MM.1S (cell line): ENCODE measurements around the gene SERP2.

Experiments
- DNase-seq: peaks from one replicate; pipeline ENCODE4 v3.0.0-alpha.2; 2015
- H2AFZ ChIP-seq: fragments of 300-600 bp; sonication (generic); 2 replicates; pipeline ENCODE4 v1.6.0; 2016; ENCODE audit warnings: antibody characterized with exemption, low read length
- H3F3A ChIP-seq: fragments of 300-600 bp; sonication (generic); 2 replicates; pipeline ENCODE4 v1.6.1; 2016; ENCODE audit warnings: mild to moderate bottlenecking, antibody characterized with exemption, low read length, moderate library complexity, mixed read lengths; ENCODE audit not compliant: insufficient read depth
- H3K27ac ChIP-seq: fragments of 300-600 bp; sonication (generic); 2 replicates; pipeline ENCODE4 v1.5.1; 2016; ENCODE audit warnings: mild to moderate bottlenecking, low read length
- H3K27me3 ChIP-seq: fragments of 300-600 bp; sonication (generic); replicated peaks from 2 replicates; pipeline ENCODE4 v1.6.0; 2016; ENCODE audit warnings: low read length; ENCODE audit not compliant: insufficient read depth
- H3K36me3 ChIP-seq: fragments of 300-600 bp; sonication (generic); replicated peaks from 2 replicates; pipeline ENCODE4 v1.6.1; 2016; ENCODE audit warnings: mild to moderate bottlenecking, low read length, mixed read lengths; ENCODE audit not compliant: insufficient read depth
- H3K4me1 ChIP-seq: fragments of 300-600 bp; sonication (generic); 2 replicates; pipeline ENCODE4 v1.6.1; 2016; ENCODE audit warnings: low read length, mixed read lengths
- H3K4me2 ChIP-seq: fragments of 300-600 bp; sonication (generic); 2 replicates; pipeline ENCODE4 v1.6.0; 2016; ENCODE audit warnings: low read depth, low read length
- H3K4me3 ChIP-seq: fragments of 300-600 bp; sonication (generic); 2 replicates; pipeline ENCODE4 v1.5.1; 2016; ENCODE audit warnings: low read length, mixed read lengths
- H3K79me2 ChIP-seq: fragments of 300-600 bp; sonication (generic); 2 replicates; pipeline ENCODE4 v1.6.1; 2016; ENCODE audit warnings: mixed run types, low read length, mixed read lengths
- H3K9ac ChIP-seq: fragments of 300-600 bp; sonication (generic); 2 replicates; pipeline ENCODE4 v1.6.1; 2016; ENCODE audit warnings: low read length, mixed read lengths
- H3K9me2 ChIP-seq: fragments of 300-600 bp; sonication (generic); replicated peaks from 2 replicates; pipeline ENCODE4 v1.6.1; 2016; ENCODE audit warnings: mild to moderate bottlenecking, low read length, mixed read lengths; ENCODE audit not compliant: insufficient read depth
- H3K9me3 ChIP-seq: fragments of 300-600 bp; sonication (generic); replicated peaks from 2 replicates; pipeline ENCODE4 v1.6.1; 2016; ENCODE audit warnings: mild to moderate bottlenecking, low read length, mixed read lengths; ENCODE audit not compliant: insufficient read depth
- H4K20me1 ChIP-seq: fragments of 300-600 bp; sonication (generic); 2 replicates; pipeline ENCODE4 v1.6.1; 2016; ENCODE audit warnings: mild to moderate bottlenecking, low read length, moderate library complexity, mixed read lengths; ENCODE audit not compliant: insufficient read depth
- CTCF ChIP-seq: fragments of 300-600 bp; sonication (generic); IDR thresholded peaks from 2 replicates; pipeline ENCODE4 v1.5.1; 2016; ENCODE audit warnings: antibody characterized with exemption, low read length, mixed read lengths
- EZH2 ChIP-seq: fragments of 300-600 bp; sonication (generic); optimal IDR thresholded peaks from 2 replicates; pipeline ENCODE3; 2017; ENCODE audit warnings: low read depth, mild to moderate bottlenecking, antibody characterized with exemption, low read length, mixed read lengths
- EZH2phosphoT487 ChIP-seq: fragments of 300-600 bp; sonication (generic); IDR thresholded peaks from 2 replicates; pipeline ENCODE4 v1.6.1; 2018; ENCODE audit warnings: antibody characterized with exemption, low read length

Gene SERP2

DNA sequence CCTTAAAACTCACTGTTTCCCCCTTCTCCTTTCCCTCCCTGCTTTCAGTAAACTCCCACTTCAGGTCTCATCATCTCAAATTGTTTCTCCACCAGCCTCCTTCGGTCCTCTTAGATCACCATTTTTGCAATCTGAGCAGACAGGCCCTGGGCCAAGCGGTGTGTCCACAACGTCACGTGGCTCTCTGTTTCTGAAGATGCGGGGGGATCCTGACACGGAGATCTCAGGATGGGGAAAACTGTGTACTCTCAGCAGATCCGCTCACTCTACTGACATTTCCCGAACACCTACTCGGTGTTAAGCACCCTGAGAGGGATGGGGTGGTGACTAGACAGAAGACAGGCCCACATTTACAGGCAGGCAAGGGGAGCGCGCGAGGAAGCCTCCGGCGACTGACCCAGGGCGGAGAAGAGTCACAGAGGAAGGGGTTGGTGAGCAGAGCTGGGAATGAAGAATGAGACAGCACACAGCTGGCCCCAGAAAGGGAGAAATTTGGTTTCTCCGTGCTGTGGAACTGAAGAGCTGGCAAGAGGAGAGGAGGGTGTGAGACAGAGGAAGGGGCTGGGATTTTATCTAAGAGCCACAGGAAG is 38.8 kb downstream of the SERP2 start:
- TF ChIP-seq EZH2phosphoT487 (no peak), EZH2 (no peak), CTCF (no peak)
- Histone ChIP-seq H3K4me3 (no peak overlapping the region), H3K27me3 (no peaks in the 10 kb centered on the region), H3K9me3 (no peaks in the 10 kb centered on the region), H4K20me1 (no peaks in the 10 kb centered on the region), H3K9me2 (no peaks in the 10 kb centered on the region), H3K36me3 (no peaks in the 10 kb centered on the region), H3F3A (no peaks in the 10 kb centered on the region), H3K4me2 (no peak overlapping the region), H2AFZ (no peak overlapping the region), H3K9ac (no peak overlapping the region), H3K27ac (no peak overlapping the region), H3K79me2 (no peaks in the 10 kb centered on the region), H3K4me1 (no peaks in the 10 kb centered on the region)
- DNase-seq = no peak

GRCh38 chr13:44413095-44413494 is 39.5 kb downstream of the SERP2 start:
- no peak for TF ChIP-seq EZH2phosphoT487
- no peak for TF ChIP-seq EZH2
- no peak for TF ChIP-seq CTCF
- Histone ChIP-seq H2AFZ (no peak overlapping the region), H3K27ac (no peak overlapping the region), H3K4me3 (no peak overlapping the region), H3K9me2 (no peaks in the 10 kb centered on the region), H3K79me2 (no peaks in the 10 kb centered on the region), H3F3A (no peaks in the 10 kb centered on the region), H3K4me1 (no peaks in the 10 kb centered on the region), H3K9me3 (no peaks in the 10 kb centered on the region), H3K9ac (no peak overlapping the region), H4K20me1 (no peaks in the 10 kb centered on the region), H3K36me3 (no peaks in the 10 kb centered on the region), H3K4me2 (no peak overlapping the region), H3K27me3 (no peaks in the 10 kb centered on the region)
- DNase-seq = no peak

DNA sequence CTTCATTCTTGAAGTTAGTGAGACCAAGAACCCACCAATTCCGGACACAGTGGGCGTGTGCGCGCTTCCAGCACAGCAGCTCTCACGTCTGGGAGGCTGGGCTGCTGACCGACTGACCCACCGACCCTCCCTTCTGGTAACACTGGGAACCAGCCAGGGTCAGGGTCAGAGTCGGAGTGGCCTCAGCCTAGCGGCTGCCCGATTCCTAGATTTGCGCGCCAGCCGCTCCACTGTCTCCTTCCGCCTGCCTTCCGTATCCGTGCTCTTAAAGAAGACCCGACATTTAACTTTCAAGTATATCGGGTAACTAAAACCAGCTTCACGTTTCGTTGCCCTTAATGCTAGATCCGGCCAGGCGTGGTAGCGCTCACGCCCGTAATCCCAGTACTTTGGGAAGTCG is 41.1 kb downstream of the SERP2 start:
- Histone ChIP-seq H3K79me2 (no peaks in the 10 kb centered on the region), H3K4me1 (no peaks in the 10 kb centered on the region), H3K9me2 (no peaks in the 10 kb centered on the region), H2AFZ (no peak overlapping the region), H4K20me1 (no peaks in the 10 kb centered on the region), H3K27ac (no peak overlapping the region), H3K36me3 (no peaks in the 10 kb centered on the region), H3K9ac (no peak overlapping the region), H3K4me3 (no peak overlapping the region), H3K27me3 (no peaks in the 10 kb centered on the region), H3K9me3 (no peaks in the 10 kb centered on the region), H3K4me2 (no peak overlapping the region), H3F3A (no peaks in the 10 kb centered on the region)
- TF ChIP-seq EZH2phosphoT487 (no peak), CTCF (no peak), EZH2 (no peak)
- no peak for DNase-seq

DNA sequence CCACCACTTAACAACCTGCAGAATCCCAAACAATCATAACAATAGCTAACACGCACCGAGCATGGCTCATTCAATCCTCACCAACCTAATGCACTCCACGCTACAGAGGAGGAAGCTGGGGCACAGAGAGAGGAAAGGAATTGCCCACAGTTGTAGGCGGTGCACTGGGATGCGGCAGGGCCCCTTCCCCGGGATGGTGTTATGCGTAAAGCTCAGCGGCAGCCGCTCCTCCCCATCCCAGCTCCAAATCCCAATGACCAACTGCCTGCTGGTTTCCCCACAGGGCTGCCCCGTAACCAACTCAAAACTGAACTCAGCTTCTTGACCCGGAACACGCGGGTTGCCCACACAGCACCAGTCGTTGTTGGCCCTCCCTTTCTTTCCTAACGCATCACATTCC is 42.2 kb downstream of the SERP2 start:
- no peaks in the 10 kb centered on the region for H3K9me2 ChIP-seq
- no peak overlapping the region for H3K9ac ChIP-seq
- H3K79me2 ChIP-seq = no peaks in the 10 kb centered on the region
- H3K9me3 ChIP-seq = no peaks in the 10 kb centered on the region
- no peaks in the 10 kb centered on the region for H3F3A ChIP-seq
- no peak overlapping the region for H2AFZ ChIP-seq
- H3K4me2 ChIP-seq = no peak overlapping the region
- H4K20me1 ChIP-seq = no peaks in the 10 kb centered on the region
- H3K4me3 ChIP-seq = no peak overlapping the region
- TF ChIP-seq EZH2 = no peak
- no peak for TF ChIP-seq CTCF
- TF ChIP-seq EZH2phosphoT487 = no peak
- H3K27me3 ChIP-seq = no peaks in the 10 kb centered on the region
- H3K27ac ChIP-seq = no peak overlapping the region
- H3K4me1 ChIP-seq = no peaks in the 10 kb centered on the region
- no peaks in the 10 kb centered on the region for H3K36me3 ChIP-seq
- no peak for DNase-seq
